GM12872 (cell line): Measurements from ENCODE around the gene TRIM67.

Source experiments
- CTCF ChIP-seq: IDR thresholded peaks from 3 replicates; pipeline ENCODE4 v1.5.1; 2011; ENCODE audit warnings: low read depth, mild to moderate bottlenecking, low read length, moderate library complexity; ENCODE audit not compliant: insufficient read depth

Gene TRIM67

GRCh38 chr1:231238298-231238697 lies 76.4 kb downstream of the TRIM67 start:
- no peak for TF ChIP-seq CTCF

- TF ChIP-seq CTCF: no peak
These were observed 78.6 kb downstream of the TRIM67 start for GRCh38 chr1:231240531-231240882.

GRCh38 chr1:231240883-231241735 lies 79.3 kb downstream of the TRIM67 start, which contains the start of gene GNPAT:
TSS of gene GNPAT (plus strand) at chr1:231241212. CDS start at chr1:231241379, 167 bp downstream.
- TF ChIP-seq CTCF: no peak

GRCh38 chr1:231241750-231242149 lies 79.9 kb downstream of the TRIM67 start:
- TF ChIP-seq CTCF: no peak

- no peak for TF ChIP-seq CTCF
These were observed 80.8 kb downstream of the TRIM67 start for GRCh38 chr1:231242516-231243198.

DNA sequence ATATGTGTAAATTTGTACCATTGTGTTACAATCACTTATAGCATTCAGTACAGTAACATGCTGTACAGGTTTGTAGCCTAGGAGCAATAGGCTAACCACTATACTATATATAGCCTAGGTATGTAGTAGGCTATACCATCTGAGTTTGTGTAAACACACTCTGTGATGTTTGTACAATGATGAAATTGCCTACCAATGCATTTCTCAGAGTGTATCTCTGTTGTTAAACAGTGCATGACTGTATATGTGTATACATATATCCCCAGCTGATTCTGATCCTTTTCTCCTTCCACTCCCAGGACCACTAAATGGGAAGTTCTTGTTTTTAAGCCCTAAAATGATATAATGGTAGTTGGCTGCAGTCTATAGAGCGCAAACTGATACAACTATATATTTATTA lies 86.9 kb downstream of the TRIM67 start:
- no peak for TF ChIP-seq CTCF

DNA sequence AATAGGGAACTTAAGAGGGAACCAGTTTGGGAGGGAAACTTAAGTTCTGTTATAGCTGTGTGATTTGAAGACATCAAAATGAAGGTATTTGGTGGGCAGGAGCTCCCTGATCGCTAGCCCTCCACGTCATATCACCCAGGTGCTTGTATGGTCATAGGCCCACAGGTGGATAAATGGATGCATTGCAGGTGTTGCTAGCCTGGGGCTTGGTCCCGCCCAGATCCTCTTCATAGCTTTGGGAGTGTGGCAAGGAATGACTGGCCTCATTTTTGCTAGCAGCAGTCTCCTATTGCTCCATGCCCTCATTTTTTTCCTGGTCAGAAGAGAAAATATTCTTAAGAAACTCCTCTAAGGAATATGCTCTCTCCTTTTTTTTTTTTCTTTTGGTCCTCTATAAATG lies 90.5 kb downstream of the TRIM67 start:
- no peak for TF ChIP-seq CTCF
